Thyroid gland (tissue), 4 donors: ENCODE measurements around the gene TAF11L9.

Experiments
- CTCF ChIP-seq, 6 experiments: fragments of 200-600 bp in 3 of 6; fragments of 450-650 bp in 3 of 6; sonication (generic) in 3 of 6; IDR thresholded peaks; one replicate each; pipeline ENCODE4 v1.5.1; 2016 to 2019; ENCODE audit warnings: antibody characterized with exemption in 6 of 6, mild to moderate bottlenecking in 2 of 6, inconsistent platforms in 1 of 6, moderate library complexity in 1 of 6
- POLR2A ChIP-seq, 2 donors: fragments of 450-650 bp; IDR thresholded peaks; one replicate each; pipeline ENCODE4 v1.6.1; 2017; ENCODE audit warnings: antibody characterized with exemption in 2 of 2, mild to moderate bottlenecking in 2 of 2, moderate library complexity in 1 of 2

DNA sequence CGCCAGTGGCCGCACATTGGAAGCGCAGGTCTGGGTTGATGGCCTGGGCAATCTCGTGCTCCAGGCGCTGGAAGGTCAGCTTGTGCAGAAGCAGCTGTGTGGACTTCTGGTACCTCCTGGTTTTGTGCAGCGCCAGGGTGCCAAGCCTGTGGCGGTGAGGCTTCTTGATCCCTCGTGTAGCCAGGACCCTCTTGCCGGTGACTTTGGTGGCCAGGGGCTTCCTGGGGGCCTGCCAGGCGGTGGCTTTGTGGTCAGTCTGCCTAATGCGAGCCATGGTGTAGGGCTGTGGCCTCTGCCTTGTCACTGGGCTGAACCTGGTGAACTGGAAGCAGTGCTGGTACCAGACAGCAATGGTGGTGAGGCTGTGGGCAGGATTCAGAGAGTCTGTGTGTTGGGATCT lies 31.5 kb upstream of the TAF11L9 start:
- TF ChIP-seq POLR2A (IDR thresholded peaks at IDR 0.05) (no peak), CTCF (IDR thresholded peaks at IDR 0.05) (no peak)
